SU-DHL-6 (cell line): ENCODE measurements around the gene SPACA4.

Experiments used
- H2AFZ ChIP-seq: fragments of 200-600 bp; sonication (generic); 2 replicates; pipeline ENCODE4 v1.6.1; 2014; ENCODE audit warnings: low read depth, mild to moderate bottlenecking, moderate library complexity, mixed read lengths, antibody characterized with exemption, low read length; ENCODE audit not compliant: severe bottlenecking
- H3F3A ChIP-seq: fragments of 200-600 bp; shearing (Covaris generic); 2 replicates; pipeline ENCODE4 v1.6.0; 2016; ENCODE audit warnings: antibody characterized with exemption, mild to moderate bottlenecking; ENCODE audit not compliant: insufficient read depth
- H3K27ac ChIP-seq: fragments of 200-600 bp; sonication (generic); 2 replicates; pipeline ENCODE4 v1.5.1; 2016; ENCODE audit warnings: low read depth, mild to moderate bottlenecking, low read length, moderate library complexity, mixed read lengths
- H3K27me3 ChIP-seq: fragments of 200-600 bp; sonication (generic), shearing (Covaris generic); 2 replicates; pipeline ENCODE4 v1.6.0; 2014; ENCODE audit warnings: mild to moderate bottlenecking, low read length
- H3K36me3 ChIP-seq: fragments of 200-600 bp; sonication (generic); 2 replicates; pipeline ENCODE4 v1.6.1; 2014; ENCODE audit warnings: mild to moderate bottlenecking, low read length, mixed read lengths
- H3K4me2 ChIP-seq: fragments of 300-600, 200-600 bp; shearing (Covaris generic), sonication (generic); 2 replicates; pipeline ENCODE4 v1.6.0; 2014; ENCODE audit warnings: low read length, low read depth, mild to moderate bottlenecking; ENCODE audit not compliant: poor library complexity, severe bottlenecking
- H3K4me3 ChIP-seq: fragments of 200-600 bp; sonication (generic); 2 replicates; pipeline ENCODE4 v1.5.1; 2014; ENCODE audit warnings: antibody characterized with exemption, low read length, mild to moderate bottlenecking, mixed read lengths; ENCODE audit not compliant: insufficient read depth, poor library complexity, severe bottlenecking
- H3K79me2 ChIP-seq: fragments of 200-600 bp; sonication (generic); 2 replicates; pipeline ENCODE4 v1.6.1; 2014; ENCODE audit warnings: mild to moderate bottlenecking, low read length, moderate library complexity; ENCODE audit not compliant: insufficient read depth
- H3K9ac ChIP-seq: fragments of 200-600 bp; sonication (generic); 2 replicates; pipeline ENCODE4 v1.7.0; 2014; ENCODE audit warnings: mild to moderate bottlenecking, low read length
- H3K9me2 ChIP-seq: fragments of 200-600 bp; sonication (generic); replicated peaks from 2 replicates; pipeline ENCODE4 v1.6.1; 2014; ENCODE audit warnings: low read length; ENCODE audit not compliant: insufficient read depth
- H3K9me3 ChIP-seq: fragments of 200-600 bp; sonication (generic); 2 replicates; pipeline ENCODE4 v1.6.1; 2014; ENCODE audit warnings: low read length, mixed read lengths; ENCODE audit not compliant: insufficient read depth
- H4K20me1 ChIP-seq: fragments of 200-600 bp; sonication (generic); 2 replicates; pipeline ENCODE4 v1.6.1; 2014; ENCODE audit warnings: low read depth, mild to moderate bottlenecking, antibody characterized with exemption, low read length, moderate library complexity, mixed read lengths
- EZH2phosphoT487 ChIP-seq: fragments of 200-600 bp; sonication (generic), shearing (Covaris generic); conservative IDR thresholded peaks from 2 replicates; pipeline ENCODE4 v1.6.1; 2018; ENCODE audit warnings: mild to moderate bottlenecking, antibody characterized with exemption, low read length, moderate library complexity, mixed read lengths
- TF ChIP-seq, protein P1 (sequence below): fragments of 200-600 bp; sonication (generic); IDR thresholded peaks from one replicate; pipeline ENCODE4 v1.5.1; 2017; ENCODE audit warnings: antibody characterized with exemption, mild to moderate bottlenecking, low read length, moderate library complexity; ENCODE audit not compliant: insufficient read depth, poor library complexity, severe bottlenecking

Gene SPACA4

DNA sequence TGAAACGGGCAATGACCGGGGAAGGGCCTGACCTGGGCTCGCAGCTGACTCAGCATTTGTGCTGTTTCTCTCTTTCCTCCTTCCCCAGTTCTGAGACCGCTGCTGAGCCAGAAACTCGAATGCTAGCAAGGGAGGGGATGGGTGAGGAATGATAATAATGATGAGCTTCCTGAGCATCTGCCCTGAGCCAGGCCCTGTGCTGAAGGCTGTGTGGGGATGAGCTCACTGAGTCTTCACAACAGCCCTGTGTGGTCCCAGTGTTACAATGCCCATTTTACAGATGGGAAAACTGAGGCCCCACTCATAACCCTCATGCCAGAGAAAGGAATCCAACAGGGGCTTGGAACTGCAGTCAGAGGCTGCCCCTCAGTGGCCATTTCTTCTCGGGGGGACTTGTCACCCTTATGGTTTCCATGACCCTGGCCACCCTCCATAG lies 46.4 kb upstream of the SPACA4 start:
- Histone ChIP-seq H3K27me3 (no peaks in the 10 kb centered on the region), H3K79me2 (no peaks in the 10 kb centered on the region), H3K9me2 (no peaks in the 10 kb centered on the region), H3K4me2 (no peak overlapping the region), H3K4me3 (no peak overlapping the region), H3K9me3 (no peaks in the 10 kb centered on the region), H3F3A (no peaks in the 10 kb centered on the region), H3K9ac (no peak overlapping the region), H4K20me1 (no peaks in the 10 kb centered on the region), H3K36me3 (no peaks in the 10 kb centered on the region), H3K27ac (no peak overlapping the region), H2AFZ (no peak overlapping the region)
- TF ChIP-seq, protein P1, sequence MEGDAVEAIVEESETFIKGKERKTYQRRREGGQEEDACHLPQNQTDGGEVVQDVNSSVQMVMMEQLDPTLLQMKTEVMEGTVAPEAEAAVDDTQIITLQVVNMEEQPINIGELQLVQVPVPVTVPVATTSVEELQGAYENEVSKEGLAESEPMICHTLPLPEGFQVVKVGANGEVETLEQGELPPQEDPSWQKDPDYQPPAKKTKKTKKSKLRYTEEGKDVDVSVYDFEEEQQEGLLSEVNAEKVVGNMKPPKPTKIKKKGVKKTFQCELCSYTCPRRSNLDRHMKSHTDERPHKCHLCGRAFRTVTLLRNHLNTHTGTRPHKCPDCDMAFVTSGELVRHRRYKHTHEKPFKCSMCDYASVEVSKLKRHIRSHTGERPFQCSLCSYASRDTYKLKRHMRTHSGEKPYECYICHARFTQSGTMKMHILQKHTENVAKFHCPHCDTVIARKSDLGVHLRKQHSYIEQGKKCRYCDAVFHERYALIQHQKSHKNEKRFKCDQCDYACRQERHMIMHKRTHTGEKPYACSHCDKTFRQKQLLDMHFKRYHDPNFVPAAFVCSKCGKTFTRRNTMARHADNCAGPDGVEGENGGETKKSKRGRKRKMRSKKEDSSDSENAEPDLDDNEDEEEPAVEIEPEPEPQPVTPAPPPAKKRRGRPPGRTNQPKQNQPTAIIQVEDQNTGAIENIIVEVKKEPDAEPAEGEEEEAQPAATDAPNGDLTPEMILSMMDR: no peak
- TF ChIP-seq EZH2phosphoT487: no peak

DNA sequence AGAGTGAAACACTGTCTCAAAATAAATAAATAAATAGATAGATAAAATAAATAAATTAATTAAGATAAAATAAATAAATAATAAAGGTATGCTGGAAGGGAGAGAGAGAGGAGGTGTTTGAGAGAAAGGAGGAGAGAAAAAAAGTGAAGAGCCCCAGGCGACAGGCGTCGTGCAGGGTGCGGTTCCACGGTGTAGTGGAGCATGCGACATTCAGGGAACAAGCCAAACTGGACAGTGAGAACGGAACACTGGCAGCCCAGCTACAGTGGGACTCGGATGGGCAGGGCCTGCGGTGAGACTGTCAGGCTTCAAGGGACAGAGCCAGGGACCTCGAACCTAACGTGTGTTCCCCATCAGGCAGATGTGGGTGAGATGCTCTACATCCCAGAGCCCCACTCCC lies 45.1 kb upstream of the SPACA4 start:
- Histone ChIP-seq H3K9me3 (no peaks in the 10 kb centered on the region), H2AFZ (no peak overlapping the region), H4K20me1 (no peaks in the 10 kb centered on the region), H3K36me3 (no peaks in the 10 kb centered on the region), H3K4me3 (no peak overlapping the region), H3K79me2 (no peaks in the 10 kb centered on the region), H3K27me3 (no peaks in the 10 kb centered on the region), H3K9me2 (no peaks in the 10 kb centered on the region), H3K4me2 (no peak overlapping the region), H3K9ac (no peak overlapping the region), H3K27ac (no peak overlapping the region), H3F3A (no peaks in the 10 kb centered on the region)
- TF ChIP-seq, protein P1: no peak
- no peak for TF ChIP-seq EZH2phosphoT487

DNA sequence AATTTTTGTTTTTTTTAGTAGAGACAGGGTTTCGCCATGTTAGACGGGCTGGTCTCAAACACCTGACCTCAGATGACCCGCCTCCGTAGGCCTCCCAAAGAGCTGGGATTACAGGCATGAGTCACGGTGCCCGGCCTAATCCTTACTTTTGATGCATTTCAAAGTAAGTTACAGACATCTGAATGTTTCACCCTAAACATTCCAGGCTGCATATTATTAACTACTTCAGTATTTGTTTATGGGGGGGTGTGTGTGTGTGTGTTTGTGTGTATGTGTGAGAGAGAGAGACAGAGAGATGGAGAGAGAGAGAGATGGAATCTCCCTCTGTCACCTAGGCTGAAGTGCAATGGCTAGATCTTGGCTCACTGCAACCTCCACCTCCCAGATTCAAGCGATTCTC lies 41.5 kb upstream of the SPACA4 start:
- TF ChIP-seq EZH2phosphoT487: no peak
- TF ChIP-seq, protein P1: no peak
- no peak overlapping the region for H2AFZ ChIP-seq
- no peaks in the 10 kb centered on the region for H3K27me3 ChIP-seq
- H3K36me3 ChIP-seq: no peaks in the 10 kb centered on the region
- H4K20me1 ChIP-seq: no peaks in the 10 kb centered on the region
- H3K4me3 ChIP-seq: no peak overlapping the region
- H3K79me2 ChIP-seq: no peaks in the 10 kb centered on the region
- H3K9ac ChIP-seq: no peak overlapping the region
- H3K4me2 ChIP-seq: no peak overlapping the region
- H3K9me2 ChIP-seq: no peaks in the 10 kb centered on the region
- no peaks in the 10 kb centered on the region for H3K9me3 ChIP-seq
- H3F3A ChIP-seq: no peaks in the 10 kb centered on the region
- H3K27ac ChIP-seq: no peak overlapping the region

DNA sequence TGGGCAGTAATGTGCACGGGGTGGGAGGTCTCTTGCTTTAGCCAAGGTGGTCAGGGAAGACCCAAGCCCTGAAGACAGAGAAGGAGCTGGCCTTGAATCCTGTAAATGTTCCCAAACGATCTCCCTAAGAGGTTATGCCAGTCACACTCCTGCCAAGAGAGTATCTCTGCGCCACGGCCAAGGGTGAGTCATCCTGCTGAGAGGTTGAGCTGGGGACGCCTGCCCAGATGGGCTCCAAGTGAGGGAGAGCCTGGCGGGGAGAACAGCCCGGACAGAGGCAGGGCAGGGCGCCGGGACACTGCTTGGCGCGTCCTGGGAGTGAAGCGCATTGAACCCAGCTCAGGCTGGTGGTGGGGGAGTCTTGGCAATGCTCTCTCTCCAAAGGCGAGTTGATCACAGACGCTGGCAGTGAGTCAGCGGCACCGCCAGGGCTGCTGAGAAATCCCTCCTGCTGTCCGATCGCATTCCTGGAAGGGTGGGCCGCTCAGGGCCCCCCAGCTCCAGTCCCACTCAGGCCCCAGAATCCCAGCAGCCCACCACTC lies 38.1 kb upstream of the SPACA4 start:
- no peaks in the 10 kb centered on the region for H3K36me3 ChIP-seq
- no peaks in the 10 kb centered on the region for H4K20me1 ChIP-seq
- H2AFZ ChIP-seq: no peak overlapping the region
- H3K79me2 ChIP-seq: no peaks in the 10 kb centered on the region
- no peaks in the 10 kb centered on the region for H3K27me3 ChIP-seq
- H3K9me3 ChIP-seq: no peaks in the 10 kb centered on the region
- H3K27ac ChIP-seq: no peak overlapping the region
- H3K4me3 ChIP-seq: no peak overlapping the region
- H3F3A ChIP-seq: no peaks in the 10 kb centered on the region
- no peaks in the 10 kb centered on the region for H3K9me2 ChIP-seq
- H3K4me2 ChIP-seq: no peak overlapping the region
- H3K9ac ChIP-seq: no peak overlapping the region
- TF ChIP-seq, protein P1: no peak
- no peak for TF ChIP-seq EZH2phosphoT487
